LNCAP (cell line): Measurements from ENCODE around the gene SLCO3A1.

Experiments used
- TF ChIP-seq, protein P1 (sequence below): fragments of 450-650 bp; IDR thresholded peaks from 2 replicates; pipeline ENCODE4 v1.5.1; 2017; ENCODE audit warnings: mild to moderate bottlenecking

SLCO3A1 gene

DNA sequence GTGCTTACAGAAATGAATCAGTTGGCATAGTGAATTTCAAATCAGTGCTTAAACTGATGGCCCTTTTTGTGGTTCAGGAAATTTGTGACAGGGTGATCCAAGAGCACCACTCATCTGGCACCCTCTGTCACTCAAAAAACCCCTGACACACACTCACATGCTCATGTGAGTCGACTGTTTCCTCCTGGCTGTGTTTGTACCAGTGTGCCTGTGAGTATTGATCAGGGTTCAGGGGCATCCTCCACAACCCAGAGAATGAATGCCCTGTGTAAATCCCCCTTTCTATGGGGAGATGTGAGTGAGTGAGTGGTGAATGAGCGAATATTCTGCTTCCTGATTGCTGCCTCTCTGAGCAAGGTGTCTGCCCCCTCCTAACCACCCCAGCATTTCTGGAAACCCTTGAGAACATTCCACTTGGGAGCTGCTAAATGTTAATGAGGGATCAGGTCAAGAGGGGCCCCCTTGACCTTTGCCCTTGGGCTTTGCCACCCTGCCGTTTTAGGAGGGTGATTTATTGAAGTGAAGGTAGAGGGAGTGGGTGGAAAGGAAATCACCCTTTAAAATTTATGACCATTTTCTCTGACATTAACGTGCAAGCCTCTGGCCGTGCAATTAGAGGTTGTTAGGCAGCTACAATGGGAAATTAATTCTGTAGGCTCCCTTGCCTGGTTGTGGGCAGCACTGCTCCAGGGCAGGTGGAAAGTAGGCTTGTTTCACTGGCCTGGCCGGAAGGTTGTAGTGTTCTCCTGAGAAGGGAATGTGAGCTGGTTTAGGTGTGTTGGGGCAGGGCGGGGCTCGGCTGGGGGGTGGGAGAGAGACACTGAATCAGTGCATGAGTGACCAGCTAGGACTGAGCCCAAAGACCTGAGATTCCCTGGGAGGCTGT is 87.2 kb downstream of the SLCO3A1 start:
- TF ChIP-seq, protein P1, sequence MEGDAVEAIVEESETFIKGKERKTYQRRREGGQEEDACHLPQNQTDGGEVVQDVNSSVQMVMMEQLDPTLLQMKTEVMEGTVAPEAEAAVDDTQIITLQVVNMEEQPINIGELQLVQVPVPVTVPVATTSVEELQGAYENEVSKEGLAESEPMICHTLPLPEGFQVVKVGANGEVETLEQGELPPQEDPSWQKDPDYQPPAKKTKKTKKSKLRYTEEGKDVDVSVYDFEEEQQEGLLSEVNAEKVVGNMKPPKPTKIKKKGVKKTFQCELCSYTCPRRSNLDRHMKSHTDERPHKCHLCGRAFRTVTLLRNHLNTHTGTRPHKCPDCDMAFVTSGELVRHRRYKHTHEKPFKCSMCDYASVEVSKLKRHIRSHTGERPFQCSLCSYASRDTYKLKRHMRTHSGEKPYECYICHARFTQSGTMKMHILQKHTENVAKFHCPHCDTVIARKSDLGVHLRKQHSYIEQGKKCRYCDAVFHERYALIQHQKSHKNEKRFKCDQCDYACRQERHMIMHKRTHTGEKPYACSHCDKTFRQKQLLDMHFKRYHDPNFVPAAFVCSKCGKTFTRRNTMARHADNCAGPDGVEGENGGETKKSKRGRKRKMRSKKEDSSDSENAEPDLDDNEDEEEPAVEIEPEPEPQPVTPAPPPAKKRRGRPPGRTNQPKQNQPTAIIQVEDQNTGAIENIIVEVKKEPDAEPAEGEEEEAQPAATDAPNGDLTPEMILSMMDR = no peak

DNA sequence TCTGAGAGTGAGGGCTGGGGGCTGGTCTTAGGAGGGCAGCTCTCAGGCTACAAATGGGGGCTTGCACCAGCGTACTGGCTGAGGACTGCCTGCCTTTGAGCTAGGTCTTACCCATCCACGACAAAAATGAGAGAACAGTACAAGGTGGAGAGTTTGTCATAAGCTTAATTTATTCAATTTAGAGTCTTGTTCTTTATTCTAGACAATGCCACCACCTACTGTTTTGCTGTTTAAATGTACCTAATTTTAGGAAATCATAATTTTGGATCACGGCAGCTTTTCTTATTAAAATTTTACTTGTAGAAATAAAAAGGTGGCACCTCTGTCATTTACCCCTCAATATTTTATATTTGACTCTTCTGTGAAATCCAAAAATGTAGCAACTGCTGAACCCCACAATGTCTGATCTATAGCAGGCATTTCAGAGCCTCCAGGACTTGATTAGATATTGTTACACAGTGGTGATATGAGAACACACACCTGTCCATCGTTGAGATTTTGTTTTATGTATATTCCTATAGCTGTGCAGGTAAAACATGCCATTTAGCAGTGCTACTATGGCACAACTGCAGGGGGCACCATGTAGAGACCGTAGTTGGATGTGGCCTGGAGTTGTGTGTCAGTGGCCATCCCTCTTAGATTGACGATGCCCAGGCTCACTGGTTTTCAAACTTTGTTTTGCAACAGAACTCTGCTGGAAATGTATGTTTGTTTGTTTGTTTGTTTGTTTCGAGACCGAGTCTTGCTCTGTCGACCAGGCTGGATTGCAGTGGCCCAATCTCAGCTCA is 88.6 kb downstream of the SLCO3A1 start:
- TF ChIP-seq, protein P1 = no peak

DNA sequence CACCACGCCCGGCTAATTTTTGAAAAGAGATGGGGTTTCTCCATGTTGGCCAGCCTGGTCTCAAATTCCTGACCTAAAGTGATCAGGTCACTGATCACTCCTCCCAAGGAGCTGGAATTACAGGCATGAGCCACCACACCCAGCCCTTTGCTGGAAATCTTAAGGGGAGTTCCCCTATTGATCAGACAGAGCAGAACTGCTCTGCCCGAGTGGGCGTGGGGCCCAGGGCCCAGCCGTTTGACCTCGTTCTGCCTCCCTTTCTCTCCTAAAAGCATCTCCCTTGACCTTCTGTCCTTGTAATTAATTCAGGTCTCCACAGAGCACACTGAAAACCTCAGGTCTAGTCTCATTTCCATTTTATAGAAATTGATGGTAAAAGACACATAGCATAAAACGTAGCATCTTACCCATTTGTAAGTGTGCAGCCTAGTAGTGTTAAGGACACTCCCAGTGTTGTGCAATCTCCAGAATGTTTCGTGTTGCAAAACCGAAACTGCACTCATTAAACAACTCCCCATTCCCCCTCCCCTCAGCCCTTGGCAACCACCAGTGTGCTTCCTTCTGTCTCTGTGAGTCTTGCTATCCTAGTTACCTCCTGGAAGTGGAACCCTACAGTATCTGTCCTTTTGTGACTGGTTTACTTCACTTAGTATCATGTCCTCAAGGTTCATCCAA is 89.3 kb downstream of the SLCO3A1 start:
- TF ChIP-seq, protein P1 = no peak

DNA sequence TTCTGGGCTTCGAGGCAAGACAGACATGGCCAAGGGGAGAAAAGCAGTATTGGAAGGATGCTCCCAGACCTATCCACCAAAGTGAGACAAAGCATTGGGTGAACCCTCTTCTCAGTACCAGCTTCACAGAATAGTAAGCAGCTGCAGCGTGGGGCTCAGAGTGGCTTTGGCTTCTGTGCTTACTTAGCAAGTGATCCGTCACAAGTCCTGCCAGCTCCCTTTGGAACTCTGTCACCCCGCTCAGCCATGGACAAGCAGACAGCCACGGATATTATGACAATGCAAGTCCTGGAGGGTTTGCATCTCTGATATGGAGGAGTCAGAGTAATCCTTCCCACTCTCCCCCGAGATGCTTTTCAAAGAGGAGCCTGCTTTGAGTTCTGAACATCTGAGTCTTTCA is 90.8 kb downstream of the SLCO3A1 start:
- TF ChIP-seq, protein P1 = no peak

DNA sequence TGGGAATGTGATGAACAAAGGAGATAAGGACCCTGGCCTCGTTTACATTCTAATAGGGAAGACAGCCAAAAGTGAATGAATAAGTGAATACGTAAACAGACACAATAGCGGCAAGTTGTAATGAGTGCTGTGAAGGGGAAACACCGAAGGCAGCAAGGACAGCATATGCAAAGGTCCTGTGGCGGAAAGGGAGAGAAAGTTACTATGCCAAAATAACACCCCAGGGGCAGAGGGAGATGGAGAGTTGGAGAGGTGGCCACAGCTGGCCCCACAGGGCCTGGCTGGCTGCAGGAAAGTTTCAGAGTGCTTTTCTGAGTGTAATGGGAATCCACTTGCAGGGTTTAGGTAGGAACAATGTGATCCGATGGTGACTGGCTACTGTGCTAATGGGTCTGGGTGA is 91.9 kb downstream of the SLCO3A1 start:
- TF ChIP-seq, protein P1 = no peak

DNA sequence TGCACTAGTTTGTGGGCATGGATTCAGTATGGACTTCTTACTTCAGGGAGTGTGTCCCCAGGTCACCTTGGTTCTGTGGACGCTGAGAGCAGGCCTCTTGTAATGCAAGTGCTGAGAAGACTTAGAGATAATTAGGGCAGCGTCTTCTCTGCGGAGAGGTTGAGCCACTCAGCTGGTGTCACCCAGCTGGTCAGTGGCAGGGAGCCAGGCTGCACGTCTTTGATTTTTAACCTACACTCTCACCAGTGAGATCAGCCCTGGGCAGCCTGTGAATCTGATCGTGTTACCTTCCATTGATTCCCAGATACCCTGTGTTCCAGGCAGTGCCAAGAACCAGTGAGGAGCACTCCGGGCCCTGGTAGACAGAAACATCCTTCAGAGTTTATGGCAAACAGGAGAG is 92.6 kb downstream of the SLCO3A1 start:
- TF ChIP-seq, protein P1 = no peak

DNA sequence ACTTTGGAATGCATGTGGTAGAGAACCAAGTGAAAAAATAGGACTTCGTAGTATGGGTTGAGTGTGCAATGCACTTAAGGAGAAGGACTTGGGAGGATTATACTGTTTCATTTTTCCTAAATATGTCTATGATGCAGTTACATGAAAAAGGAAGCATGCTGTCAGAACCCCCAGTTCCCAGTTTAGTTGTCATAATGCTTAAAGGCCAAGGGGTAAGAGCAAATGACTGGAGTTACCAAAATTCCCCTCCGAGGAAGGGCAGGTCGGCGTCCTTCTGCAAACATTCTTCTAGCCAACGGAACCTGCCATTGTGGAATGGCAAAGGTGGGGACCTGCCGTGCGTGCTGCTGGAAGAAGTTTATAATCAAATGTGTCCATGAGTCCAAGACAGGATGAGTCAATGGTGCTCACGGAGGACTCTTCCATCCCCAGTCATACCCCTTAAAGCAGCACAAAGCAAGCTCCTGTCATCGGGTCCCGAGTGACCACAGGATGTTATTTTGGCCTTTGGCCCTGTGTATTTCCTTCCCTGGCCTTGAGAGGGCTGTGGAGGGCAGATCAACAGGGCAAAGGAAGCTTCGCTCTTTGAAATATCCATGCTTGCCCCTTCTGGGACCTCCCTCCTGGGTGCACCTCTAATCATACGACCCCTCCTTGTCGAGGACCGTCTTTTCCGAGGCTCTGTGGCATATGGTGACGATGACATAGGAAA is 93.2 kb downstream of the SLCO3A1 start:
- TF ChIP-seq, protein P1 = no peak
